Stimulated activated naive B cell treated with anti-CD40 and anti-IgM and Interleukin-4, amounts not matched to agents 10 μg/mL and 1 μg/mL and 100 μg/mL, for 72 hours (primary cell): ENCODE measurements around the gene CDK6.

Source experiments
- ATAC-seq, 2 donors: fragments of 150-1000 bp; cut with Tn5 transposase; replicated peaks; 2 replicates each; pipeline ENCODE4 v1.10.0; 2021; ENCODE audit warnings: moderate library complexity in 1 of 2
- DNase-seq: peaks from one replicate; pipeline ENCODE4 v3.0.0; 2021
- H3K27ac Mint-ChIP-seq: one replicate; pipeline ENCODE4 v1.8.0; 2022; ENCODE audit warnings: mild to moderate bottlenecking, mixed read lengths
- H3K27me3 Mint-ChIP-seq, 2 donors: one replicate each; pipeline ENCODE4 v1.8.0; 2022; ENCODE audit warnings: mixed read lengths in 2 of 2
- H3K36me3 Mint-ChIP-seq, 2 donors: one replicate each; pipeline ENCODE4 v1.8.0; 2022; ENCODE audit warnings: mixed read lengths in 2 of 2, mild to moderate bottlenecking in 1 of 2
- H3K4me1 Mint-ChIP-seq, 2 donors: one replicate each; pipeline ENCODE4 v1.8.0; 2022; ENCODE audit warnings: mixed read lengths in 2 of 2, mild to moderate bottlenecking in 1 of 2
- H3K4me3 Mint-ChIP-seq, 2 donors: one replicate each; pipeline ENCODE4 v1.8.0; 2022; ENCODE audit warnings: mild to moderate bottlenecking in 2 of 2, mixed read lengths in 2 of 2, moderate library complexity in 1 of 2
- H3K9me3 Mint-ChIP-seq, 2 donors: one replicate each; pipeline ENCODE4 v1.8.0; 2022; ENCODE audit warnings: mixed read lengths in 2 of 2, mild to moderate bottlenecking in 1 of 2

CDK6 gene

DNA sequence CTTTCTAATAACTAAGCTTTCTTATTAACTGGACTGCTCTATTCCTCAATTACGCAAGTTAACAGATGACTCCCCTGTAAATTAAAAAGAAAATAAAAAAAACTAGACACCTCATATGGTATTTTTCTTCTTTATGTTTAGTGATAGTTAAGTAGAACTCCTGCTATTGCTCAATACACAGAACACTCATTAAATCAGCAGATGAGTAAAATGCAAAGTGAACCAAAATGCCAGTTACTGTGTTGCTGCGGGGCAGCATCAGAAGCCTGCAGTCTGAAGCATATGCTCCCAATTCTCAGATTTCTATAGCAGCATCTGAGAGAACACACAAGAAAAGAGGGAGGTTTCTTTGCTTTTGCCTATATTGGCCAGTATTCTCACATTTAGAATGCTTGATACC is 28.4 kb downstream of the CDK6 start:
- Mint-ChIP-seq H3K36me3 (peaks cover 8 to 12% of the 10 kb centered on the region in 2 donors), H3K27ac (no peak overlapping the region), H3K9me3 (peaks cover 0 to 2% of the 10 kb centered on the region in 2 donors), H3K4me1 (peaks cover 17 to 37% of the 10 kb centered on the region in 2 donors), H3K4me3 (no peak overlapping the region), H3K27me3 (no peaks in the 10 kb centered on the region)
- ATAC-seq = no peak
- DNase-seq = no peak

DNA sequence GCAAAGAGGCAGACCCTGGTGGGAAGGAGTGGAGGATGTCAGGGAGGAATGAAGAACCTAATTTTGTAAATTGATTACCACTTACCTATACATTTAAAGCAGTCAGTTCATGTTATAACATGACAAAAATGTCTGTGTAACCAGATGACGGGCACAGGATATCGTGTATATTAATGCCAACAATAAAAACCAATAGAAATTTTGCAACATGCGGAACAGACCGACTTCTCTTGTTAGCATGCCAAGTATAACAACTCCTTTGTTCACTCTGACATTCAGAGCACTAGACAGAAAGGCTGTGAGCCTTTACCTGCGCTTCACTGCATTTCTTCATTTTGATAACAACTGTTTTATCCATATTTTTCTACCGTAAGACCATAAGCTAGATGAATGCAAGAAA is 29.9 kb downstream of the CDK6 start:
- peaks cover 17 to 30% of the 10 kb centered on the region in 2 donors for H3K4me1 Mint-ChIP-seq
- DNase-seq (no peak), ATAC-seq (no peak)
- no peak overlapping the region for H3K27ac Mint-ChIP-seq
- H3K9me3 Mint-ChIP-seq = peaks cover 0 to 2% of the 10 kb centered on the region in 2 donors
- H3K27me3 Mint-ChIP-seq = no peaks in the 10 kb centered on the region
- H3K4me3 Mint-ChIP-seq = no peak overlapping the region
- H3K36me3 Mint-ChIP-seq = peaks cover 10 to 15% of the 10 kb centered on the region in 2 donors

DNA sequence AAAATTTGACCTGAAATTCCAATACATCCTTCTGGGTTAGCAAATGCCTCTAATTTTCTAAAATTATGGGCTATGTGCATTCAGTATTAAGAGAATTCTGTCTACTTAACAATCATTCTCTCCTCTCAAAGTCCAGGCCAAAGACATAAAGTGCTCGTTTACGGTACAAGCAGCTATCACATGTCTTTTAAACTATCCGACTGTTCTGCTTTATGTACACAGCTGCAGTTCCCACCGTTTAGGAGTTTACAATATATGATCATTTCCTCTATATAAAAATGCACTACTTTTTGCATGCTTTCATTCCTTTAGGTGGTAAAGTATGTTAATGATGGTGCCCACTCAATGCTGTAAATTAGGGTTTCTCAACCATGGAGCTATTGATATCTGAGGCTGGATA is 34.0 kb downstream of the CDK6 start:
- DNase-seq (no peak), ATAC-seq (no peak)
- Mint-ChIP-seq H3K9me3 (peaks cover 0 to 2% of the 10 kb centered on the region in 2 donors), H3K27me3 (no peaks in the 10 kb centered on the region), H3K36me3 (peaks cover 8 to 9% of the 10 kb centered on the region in 2 donors), H3K4me1 (peaks cover 7 to 15% of the 10 kb centered on the region in 2 donors), H3K4me3 (no peak overlapping the region), H3K27ac (no peak overlapping the region)

DNA sequence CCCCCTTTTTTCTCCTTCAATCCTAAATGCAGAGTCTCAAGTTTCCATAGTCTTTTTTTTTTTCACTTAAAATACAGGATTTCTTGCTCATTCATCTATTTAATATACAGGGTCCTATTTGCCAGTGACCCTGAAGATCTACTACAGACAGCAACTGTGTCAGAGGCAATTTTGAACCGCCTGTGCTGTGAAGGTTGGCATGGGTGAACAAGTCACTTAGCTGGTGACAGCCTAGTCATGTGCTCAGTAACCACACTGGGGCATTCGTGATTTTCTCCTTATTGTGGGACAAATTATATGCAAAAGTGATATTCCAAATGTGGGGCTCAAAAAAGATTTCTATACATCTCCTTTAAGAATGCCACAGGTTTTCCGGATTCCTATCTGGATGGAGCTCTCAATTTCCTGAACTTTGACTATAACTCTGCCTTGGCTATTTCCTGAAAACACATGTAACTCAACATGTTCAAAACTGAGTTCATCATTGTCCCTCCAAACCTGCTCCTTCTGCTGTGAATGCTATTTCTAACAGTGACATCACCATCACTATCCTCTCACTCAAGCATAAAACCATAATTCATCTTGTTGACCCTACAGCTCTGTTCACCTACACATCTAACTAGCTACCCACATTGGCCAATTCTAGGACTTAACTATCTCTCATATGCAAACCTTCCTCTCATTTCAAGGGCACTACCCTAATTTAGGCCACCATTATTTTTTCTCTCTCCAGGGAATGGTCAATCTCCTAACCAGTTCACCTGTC is 36.7 kb downstream of the CDK6 start:
- Mint-ChIP-seq H3K4me3 (no peak overlapping the region), H3K4me1 (peaks cover 10 to 12% of the 10 kb centered on the region in 2 donors), H3K36me3 (peaks cover 8 to 9% of the 10 kb centered on the region in 2 donors), H3K27ac (no peak overlapping the region), H3K27me3 (no peaks in the 10 kb centered on the region), H3K9me3 (peaks cover 0 to 2% of the 10 kb centered on the region in 2 donors)
- ATAC-seq (peak; percentile 62 to 70), DNase-seq (no peak)

DNA sequence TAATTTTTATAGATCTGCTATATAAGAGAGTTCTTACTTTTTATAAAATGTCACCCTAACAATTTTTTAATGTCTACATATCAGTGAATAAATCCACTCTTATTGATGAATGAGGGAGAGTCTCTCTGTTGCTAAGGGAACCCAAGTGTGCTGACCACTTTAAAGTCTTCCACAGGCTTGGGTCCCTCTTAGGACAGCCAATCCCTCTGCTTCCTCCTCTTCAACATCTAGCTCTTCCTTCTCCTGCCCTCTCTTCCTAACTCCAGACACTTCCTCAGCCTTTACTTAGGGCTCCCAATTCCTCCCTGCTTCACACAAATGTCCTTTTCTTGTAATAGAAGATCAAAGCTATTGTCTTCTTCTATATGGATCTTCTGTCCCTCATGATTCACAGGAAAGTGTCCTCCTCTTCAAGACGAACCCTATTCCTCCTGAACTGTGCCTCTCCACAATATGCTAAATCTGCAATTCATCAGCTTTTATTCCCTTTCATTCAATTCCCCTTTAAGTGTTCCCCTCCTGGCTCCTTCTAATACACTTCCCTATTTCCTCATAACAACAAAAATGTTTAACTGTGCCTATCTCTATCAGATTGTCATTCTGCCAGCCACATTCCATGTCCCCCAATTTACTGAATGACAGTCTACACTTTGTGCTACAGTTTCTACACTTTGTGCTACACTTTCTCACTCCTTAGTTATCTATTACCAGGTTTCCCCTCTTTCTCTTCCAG is 37.7 kb downstream of the CDK6 start:
- no peak overlapping the region for H3K4me3 Mint-ChIP-seq
- H3K27me3 Mint-ChIP-seq = no peaks in the 10 kb centered on the region
- H3K27ac Mint-ChIP-seq = no peak overlapping the region
- H3K9me3 Mint-ChIP-seq = peaks cover 0 to 2% of the 10 kb centered on the region in 2 donors
- DNase-seq = no peak
- peaks cover 8 to 9% of the 10 kb centered on the region in 2 donors for H3K36me3 Mint-ChIP-seq
- no peak for ATAC-seq
- peaks cover 14 to 18% of the 10 kb centered on the region in 2 donors for H3K4me1 Mint-ChIP-seq

DNA sequence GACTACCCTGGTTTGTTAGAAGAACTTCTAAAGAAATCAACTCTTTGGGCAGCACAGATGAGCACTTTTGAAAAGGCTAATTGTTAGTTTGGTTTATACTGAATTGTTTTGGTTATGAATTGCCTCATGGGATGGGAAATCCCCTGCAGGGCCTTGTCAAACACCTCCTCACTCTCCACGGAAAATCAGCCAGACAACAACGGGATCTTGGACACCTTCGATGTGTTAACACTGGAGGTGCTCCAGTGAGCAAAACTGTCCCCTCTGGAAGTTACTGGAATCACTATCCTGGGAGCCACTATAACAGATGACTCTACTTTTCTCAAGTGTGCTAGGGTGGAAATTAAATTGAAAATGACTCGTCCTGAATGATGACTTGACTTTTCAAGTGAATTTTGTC is 38.7 kb downstream of the CDK6 start:
- Mint-ChIP-seq H3K9me3 (peaks cover 0 to 1% of the 10 kb centered on the region in 2 donors), H3K4me3 (no peak overlapping the region), H3K27me3 (no peaks in the 10 kb centered on the region), H3K4me1 (peaks cover 16 to 24% of the 10 kb centered on the region in 2 donors), H3K36me3 (peaks cover 4 to 7% of the 10 kb centered on the region in 2 donors), H3K27ac (no peak overlapping the region)
- no peak for DNase-seq
- ATAC-seq = peak; percentile 79 to 81

DNA sequence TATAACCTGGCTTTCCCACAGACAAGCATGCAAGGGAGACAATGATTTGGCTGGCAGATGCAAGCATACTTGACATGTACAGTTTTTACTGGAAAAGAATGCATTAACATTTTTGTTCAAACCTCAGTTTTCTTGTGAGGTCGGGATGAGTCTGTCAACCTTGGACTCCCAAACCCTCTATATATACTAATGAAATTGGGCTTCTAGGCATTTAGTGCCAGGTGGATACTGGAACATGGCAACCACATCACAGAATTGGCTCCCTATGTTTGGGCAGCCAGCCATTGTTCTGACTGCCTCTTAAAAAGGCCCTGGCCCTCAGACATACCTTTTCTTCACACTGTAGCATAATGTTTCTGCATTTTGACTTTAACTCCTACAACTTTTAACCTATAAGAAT is 39.1 kb downstream of the CDK6 start:
- ATAC-seq (no peak), DNase-seq (no peak)
- peaks cover 19 to 27% of the 10 kb centered on the region in 2 donors for H3K4me1 Mint-ChIP-seq
- no peak overlapping the region for H3K27ac Mint-ChIP-seq
- no peaks in the 10 kb centered on the region for H3K27me3 Mint-ChIP-seq
- no peak overlapping the region for H3K4me3 Mint-ChIP-seq
- H3K36me3 Mint-ChIP-seq = peaks cover 7 to 11% of the 10 kb centered on the region in 2 donors
- peaks cover 0 to 3% of the 10 kb centered on the region in 2 donors for H3K9me3 Mint-ChIP-seq

DNA sequence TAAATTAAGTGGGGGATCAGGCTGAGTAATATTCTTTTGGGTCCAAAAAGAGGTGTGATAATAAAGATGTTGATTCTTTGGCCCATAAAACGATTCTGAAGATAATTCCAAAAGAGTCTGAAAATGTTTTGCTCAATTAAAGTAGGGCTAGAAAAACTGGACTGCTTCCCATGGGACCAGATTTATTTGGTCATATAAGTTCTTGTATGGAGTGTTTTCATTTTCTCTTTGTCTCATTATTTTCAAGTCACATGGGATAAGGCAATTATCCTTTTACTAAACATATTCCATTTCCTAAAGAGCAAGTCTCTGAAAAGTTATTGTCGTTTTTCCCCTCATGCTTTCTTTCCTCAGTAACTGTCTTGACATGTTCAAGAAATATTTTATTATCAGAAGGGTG is 41.5 kb downstream of the CDK6 start:
- Mint-ChIP-seq H3K27me3 (no peaks in the 10 kb centered on the region), H3K27ac (no peak overlapping the region), H3K4me1 (peaks cover 27 to 37% of the 10 kb centered on the region in 2 donors), H3K36me3 (peaks cover 8 to 24% of the 10 kb centered on the region in 2 donors), H3K4me3 (no peak overlapping the region), H3K9me3 (peaks cover 7 to 12% of the 10 kb centered on the region in 2 donors)
- ATAC-seq (no peak), DNase-seq (no peak)

DNA sequence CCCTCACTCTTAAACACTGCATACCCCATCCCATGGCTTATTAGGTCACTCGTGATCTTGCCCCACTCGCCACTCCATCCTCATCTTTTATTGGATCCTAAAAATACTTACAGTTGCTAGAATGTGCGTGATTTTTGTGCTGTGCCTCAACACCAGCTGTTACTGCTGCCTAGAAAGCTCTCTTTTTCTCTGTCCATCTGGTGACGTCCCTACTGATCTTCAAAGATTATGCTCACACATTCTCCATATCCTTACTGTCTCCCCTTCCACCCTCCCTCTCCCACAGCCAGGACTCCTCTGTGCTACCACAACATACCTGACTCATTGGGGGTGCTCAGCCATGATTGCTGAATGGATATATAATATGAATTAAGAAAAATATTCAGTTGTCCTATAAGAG is 42.0 kb downstream of the CDK6 start:
- no peak overlapping the region for H3K4me3 Mint-ChIP-seq
- DNase-seq (no peak), ATAC-seq (no peak)
- H3K27ac Mint-ChIP-seq = no peak overlapping the region
- peaks cover 10 to 26% of the 10 kb centered on the region in 2 donors for H3K36me3 Mint-ChIP-seq
- no peaks in the 10 kb centered on the region for H3K27me3 Mint-ChIP-seq
- H3K4me1 Mint-ChIP-seq = peaks cover 29 to 38% of the 10 kb centered on the region in 2 donors
- peaks cover 9 to 13% of the 10 kb centered on the region in 2 donors for H3K9me3 Mint-ChIP-seq

DNA sequence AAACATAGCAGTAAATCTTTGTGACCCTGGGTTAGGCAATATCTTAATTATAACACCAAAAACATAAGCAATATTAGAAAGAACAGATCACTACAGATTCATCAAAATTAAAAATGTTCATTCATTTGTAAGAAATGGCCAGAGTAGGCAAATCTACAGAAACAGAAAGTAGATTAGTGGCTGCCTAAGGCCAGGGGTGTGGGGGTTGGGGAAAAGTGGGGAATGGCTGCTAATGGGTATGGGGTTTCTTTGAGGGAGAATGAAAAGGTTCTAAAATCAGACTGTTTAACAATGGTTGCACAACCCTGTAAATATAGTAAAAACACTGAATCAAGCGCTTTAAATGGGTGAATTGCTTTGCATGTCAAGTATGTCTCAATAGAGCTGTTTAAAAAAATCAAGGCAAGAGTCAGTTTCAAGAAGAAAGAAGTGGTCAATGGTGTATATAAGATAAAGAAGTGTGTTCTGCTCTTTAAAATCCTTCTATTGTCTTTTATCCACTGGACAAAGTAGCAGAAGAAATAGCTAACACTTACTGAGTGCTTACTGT is 42.6 kb downstream of the CDK6 start:
- H3K36me3 Mint-ChIP-seq = peaks cover 10 to 32% of the 10 kb centered on the region in 2 donors
- H3K27ac Mint-ChIP-seq = no peak overlapping the region
- peaks cover 29 to 38% of the 10 kb centered on the region in 2 donors for H3K4me1 Mint-ChIP-seq
- peaks cover 9 to 13% of the 10 kb centered on the region in 2 donors for H3K9me3 Mint-ChIP-seq
- DNase-seq = no peak
- no peak for ATAC-seq
- no peak overlapping the region for H3K4me3 Mint-ChIP-seq
- H3K27me3 Mint-ChIP-seq = no peaks in the 10 kb centered on the region

DNA sequence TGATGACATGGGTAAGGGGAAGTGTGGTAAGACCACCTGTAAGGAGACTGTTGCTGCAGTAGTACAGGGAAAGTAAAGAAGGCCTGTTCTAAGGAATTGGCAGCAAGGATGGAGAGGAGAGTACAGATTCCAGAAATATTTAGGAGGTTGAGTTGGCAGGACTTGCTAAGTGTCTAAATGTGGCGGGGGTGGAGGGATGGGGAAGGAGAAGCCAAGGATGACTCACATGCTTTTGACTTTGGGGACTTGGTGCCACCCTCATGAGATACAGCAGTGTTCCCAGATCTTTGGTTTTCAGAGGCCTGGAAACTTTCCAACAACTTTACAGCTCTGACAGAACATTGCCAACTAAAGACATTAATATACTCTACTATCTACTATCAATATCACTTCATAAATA is 45.4 kb downstream of the CDK6 start:
- Mint-ChIP-seq H3K9me3 (peaks cover 12 to 17% of the 10 kb centered on the region in 2 donors), H3K27me3 (no peaks in the 10 kb centered on the region), H3K36me3 (peaks cover 17 to 37% of the 10 kb centered on the region in 2 donors), H3K4me3 (no peak overlapping the region), H3K4me1 (peaks cover 28 to 38% of the 10 kb centered on the region in 2 donors), H3K27ac (peak overlapping the region; percentile 11)
- ATAC-seq = no peak
- DNase-seq = no peak

DNA sequence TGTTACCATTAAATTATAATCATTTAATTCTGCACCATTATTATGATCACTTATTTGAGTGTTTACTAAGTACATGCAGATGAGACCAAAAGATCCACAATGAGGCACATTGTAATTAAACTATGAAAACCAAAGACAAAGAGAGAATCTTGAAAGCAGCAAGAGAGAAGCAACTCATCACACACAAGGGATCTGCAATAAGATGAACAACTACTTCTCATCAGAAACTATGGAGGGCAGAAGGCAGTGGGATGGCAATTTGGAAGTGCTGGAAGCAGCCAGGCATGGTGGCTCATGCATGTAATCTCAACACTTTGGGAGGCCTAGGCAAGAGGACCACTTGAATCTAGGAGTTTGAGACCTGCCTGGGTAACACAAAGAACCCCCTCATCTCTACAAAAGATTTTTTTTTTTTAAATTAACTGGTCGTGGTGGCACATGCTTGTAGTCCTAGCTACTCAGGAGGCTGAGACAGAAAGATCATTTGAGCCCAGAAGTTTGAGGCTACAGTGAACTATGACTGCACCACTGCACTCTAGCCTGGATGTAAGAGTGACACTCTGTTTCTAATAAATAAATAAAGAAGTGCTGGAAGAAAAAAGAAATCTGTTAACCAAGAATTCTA is 47.7 kb downstream of the CDK6 start:
- H3K4me1 Mint-ChIP-seq = peaks cover 21 to 53% of the 10 kb centered on the region in 2 donors
- H3K4me3 Mint-ChIP-seq = no peak overlapping the region
- H3K36me3 Mint-ChIP-seq = peaks cover 17 to 41% of the 10 kb centered on the region in 2 donors
- H3K9me3 Mint-ChIP-seq = peaks cover 12 to 17% of the 10 kb centered on the region in 2 donors
- no peak for ATAC-seq
- no peaks in the 10 kb centered on the region for H3K27me3 Mint-ChIP-seq
- DNase-seq = no peak
- H3K27ac Mint-ChIP-seq = no peak overlapping the region

DNA sequence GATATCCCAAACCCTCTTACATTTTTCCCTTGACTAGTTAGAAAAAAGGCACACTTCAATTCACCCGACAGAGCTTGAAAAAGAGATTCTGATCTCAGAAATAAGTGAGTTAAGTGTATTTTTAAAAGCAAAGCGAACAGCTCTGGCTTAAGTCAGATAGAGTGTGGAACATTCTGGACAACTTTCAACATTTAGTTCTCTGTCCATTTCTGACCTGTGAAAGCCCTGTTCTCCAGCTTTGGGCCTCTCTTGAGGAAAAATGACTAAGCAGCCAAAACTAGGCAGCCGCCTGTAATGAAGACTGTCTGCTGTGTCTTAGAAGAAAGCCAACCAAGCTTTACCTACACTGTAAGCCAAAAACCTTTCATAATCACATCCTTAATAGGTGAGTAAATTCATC is 50.5 kb downstream of the CDK6 start:
- peaks cover 16 to 30% of the 10 kb centered on the region in 2 donors for H3K36me3 Mint-ChIP-seq

DNA sequence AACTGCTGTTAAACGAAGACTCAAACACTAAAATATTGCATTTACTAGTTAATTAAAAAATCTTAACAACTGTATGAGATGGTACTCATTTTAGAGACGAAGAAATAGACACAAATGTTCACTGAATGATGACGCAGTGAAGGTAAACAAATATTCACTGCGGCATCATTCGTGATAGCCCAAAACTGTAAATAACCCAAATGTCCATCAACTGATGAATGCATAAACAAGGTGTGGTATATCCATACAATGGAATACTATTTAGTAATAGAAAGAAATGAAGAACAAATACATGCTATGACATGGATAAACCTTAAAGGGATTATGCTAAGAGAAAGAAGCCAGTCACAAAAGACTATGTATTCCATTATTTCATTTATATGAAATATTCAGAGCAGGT is 51.4 kb downstream of the CDK6 start:
- H3K36me3 Mint-ChIP-seq = peaks cover 14 to 21% of the 10 kb centered on the region in 2 donors
- no peaks in the 10 kb centered on the region for H3K27me3 Mint-ChIP-seq
- DNase-seq = no peak
- peaks cover 16 to 44% of the 10 kb centered on the region in 2 donors for H3K4me1 Mint-ChIP-seq
- no peak for ATAC-seq
- peaks cover 5 to 7% of the 10 kb centered on the region in 2 donors for H3K9me3 Mint-ChIP-seq
- no peak overlapping the region for H3K4me3 Mint-ChIP-seq
- H3K27ac Mint-ChIP-seq = no peak overlapping the region

More for the DNA sequence above, 50.5 kb downstream of the CDK6 start:
- Mint-ChIP-seq H3K27ac (no peak overlapping the region), H3K4me1 (peaks cover 23 to 52% of the 10 kb centered on the region in 2 donors), H3K27me3 (no peaks in the 10 kb centered on the region), H3K9me3 (peaks cover 12 to 14% of the 10 kb centered on the region in 2 donors), H3K4me3 (no peak overlapping the region)
- DNase-seq (no peak), ATAC-seq (no peak)
